Measurements from ENCODE around the gene AGPAT2.

AGPAT2 gene

DNA sequence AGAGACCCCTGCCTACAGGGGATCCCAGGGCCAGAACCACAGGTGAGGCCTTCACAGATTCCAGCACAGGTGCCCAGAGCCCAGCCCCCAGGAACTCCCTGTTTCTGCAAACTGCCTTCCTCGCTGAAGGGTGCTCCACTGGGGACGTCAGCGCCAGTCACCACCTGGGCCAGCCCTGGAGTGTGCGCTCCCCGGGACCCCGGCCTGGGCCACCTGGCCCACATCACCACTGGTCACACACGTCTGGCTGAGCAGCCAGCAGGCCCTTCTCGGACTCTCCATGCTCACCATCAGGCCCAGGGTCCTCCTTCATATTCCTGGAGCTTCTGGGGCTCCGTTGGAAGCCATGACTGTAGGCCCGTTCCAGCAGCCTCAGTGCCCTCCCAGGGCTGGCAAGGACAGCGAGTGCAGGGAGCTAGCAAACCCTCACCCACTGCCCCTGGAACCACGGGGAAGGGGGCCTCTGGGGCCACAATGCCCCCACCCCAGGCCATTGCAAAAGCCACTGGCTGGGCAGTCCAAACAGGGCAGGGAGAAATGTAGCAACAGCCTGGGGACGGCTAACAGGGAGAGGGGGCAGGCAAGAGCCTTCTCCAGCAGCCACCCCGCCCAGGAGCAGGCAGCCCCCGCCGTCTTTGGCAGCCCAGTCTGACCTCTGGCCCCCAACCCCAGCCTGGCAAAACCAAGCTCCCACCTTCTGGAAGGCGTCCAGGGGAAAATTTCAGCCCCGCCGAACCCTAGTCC, 1.3 kb downstream of the AGPAT2 start:
- DNase-seq, result no peak

GRCh38 chr9:136685216-136685615, 2.0 kb downstream of the AGPAT2 start:
- DNase-seq, result no peak

DNA sequence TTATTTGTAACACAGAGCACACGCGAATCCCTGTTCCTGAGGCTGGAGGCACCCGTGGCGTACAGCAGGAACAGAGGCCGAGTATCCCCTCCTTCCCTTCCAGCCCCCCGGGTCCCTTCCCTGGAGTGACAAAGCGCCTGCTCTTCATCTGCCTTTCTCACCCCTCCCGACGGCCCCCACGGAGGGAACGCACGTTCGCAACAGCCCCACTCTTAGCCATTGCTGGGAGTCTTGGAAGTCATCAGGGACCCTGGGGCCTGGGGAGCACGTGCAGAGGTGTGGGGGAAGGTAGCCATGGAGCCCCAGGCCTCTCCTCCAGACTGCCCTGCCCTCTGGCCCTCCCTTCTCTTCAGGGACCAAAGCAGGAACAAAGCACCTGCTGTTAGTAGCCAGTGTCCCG, 2.5 kb downstream of the AGPAT2 start:
- no peak for DNase-seq

DNA sequence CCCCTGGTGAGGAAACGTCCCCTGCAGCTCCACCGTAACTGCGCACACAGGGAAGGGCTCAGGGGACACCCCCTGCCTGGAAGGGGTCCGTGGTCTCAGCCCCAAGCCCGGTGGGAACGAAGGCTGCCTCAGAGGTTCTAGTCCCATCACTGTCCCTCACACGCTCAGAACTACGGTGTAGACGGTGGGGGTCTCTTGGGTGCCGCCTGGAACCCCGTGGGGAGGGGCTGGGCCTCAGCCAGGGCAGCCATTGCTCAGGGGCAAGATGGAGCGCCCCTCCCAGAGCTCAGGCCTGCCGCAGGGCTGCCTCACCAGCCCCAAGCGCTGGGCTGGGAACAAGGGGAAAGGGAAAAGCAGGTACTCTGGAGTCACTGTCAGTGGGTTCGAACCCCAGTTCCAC, 2.9 kb downstream of the AGPAT2 start:
- no peak for DNase-seq

- no peak for DNase-seq
Observed at GRCh38 chr9:136683755-136684154, 3.5 kb downstream of the AGPAT2 start.

DNA sequence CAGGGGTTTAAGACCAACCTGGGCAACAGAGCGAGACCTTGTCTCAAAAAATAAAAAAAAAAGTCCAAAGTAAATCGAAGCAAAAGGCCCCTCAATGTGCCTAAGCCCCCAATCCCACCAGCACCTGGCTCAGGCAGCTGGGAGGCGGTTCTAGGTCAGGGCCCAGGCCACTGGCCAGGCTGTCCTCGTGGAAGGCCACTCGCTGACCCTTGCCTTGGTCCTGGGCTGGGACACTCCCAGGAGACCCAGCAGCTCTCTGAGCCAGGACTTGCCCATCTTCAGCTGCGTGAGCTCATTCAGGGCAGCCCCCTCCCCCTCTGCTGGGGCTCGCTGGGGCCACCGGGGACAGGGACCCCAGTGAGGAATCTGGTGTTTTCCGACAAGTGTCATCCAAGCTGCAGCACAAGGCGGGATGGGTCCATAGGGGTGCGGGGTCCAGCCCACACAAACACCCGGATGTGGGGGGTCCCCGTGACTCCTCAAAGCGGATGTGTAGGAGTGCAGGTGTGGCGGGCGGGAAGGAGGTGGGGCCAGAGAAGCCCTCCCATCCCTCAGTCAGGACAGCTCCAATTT, 4.0 kb downstream of the AGPAT2 start:
- no peak for DNase-seq

- DNase-seq, result no peak
Observed at GRCh38 chr9:136682710-136683109, 4.5 kb downstream of the AGPAT2 start.

- no peak for DNase-seq
Observed at GRCh38 chr9:136681945-136682699, 5.1 kb downstream of the AGPAT2 start.

DNA sequence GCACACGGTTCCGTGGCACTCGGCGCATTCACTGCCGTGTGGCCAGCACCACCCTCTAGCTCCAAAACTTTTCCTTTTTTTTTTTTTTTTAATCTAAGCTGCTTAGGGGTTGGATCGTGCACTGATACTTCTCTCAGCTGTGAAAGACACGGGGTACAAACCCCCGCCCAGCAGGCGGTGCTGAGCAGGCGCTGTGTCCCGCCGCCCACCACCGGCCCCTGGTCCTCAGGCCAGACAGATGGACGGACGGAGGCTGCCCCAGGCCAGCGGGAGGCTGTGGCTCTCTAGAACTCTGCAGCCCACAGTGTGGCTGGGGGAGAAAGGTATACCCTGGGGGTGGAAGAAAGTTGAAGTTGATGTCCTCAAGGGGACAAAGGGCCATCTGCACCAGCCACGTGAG, 6.2 kb downstream of the AGPAT2 start:
- no peak for DNase-seq

DNA sequence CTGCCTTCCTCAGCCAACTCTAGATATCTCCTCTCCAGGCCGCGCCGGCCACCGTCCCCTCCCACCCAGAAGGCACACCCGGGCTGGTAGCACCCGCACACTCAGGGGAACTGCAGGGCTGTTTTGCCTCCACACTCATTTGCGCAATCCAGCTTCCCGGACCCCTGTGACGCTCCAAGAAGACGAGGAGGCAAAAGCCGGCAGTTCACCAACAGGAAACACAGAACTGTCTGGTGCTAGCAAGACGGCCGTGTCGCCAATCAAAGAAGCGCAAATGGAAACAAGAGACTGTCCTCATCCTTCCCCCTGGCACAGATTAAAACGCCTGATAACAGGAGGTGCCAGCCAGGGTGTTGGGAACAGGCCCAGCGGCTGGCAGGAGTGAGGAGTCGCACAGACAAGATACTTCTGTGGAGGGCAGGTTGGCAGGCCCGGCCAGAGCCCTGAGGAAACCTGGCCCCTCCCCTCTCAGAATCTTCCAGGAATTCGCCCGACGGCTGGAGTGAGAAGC, 7.8 kb downstream of the AGPAT2 start:
- DNase-seq, result no peak

DNA sequence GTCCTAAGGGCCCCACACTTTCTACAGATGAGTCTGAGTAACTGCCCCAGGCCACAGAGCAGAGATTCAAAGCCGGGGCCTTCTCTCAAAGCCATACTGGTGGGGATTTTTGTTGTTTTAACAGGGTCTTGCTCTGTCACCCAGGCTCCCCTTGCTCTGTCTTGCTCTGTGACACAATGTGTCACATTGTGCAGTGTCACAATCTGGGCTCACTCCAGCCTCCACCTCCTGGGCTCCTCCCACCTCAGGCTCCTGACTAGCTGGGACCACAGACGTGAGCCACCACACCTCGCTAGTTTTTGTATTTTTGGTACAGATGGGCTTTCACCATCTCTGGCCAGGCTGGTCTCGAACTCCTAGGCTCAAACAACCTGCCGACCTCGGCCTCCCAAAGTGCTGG, 8.6 kb downstream of the AGPAT2 start:
- no peak for DNase-seq

GRCh38 chr9:136678034-136678433, 9.2 kb downstream of the AGPAT2 start:
- no peak for DNase-seq

- no peak for DNase-seq
Observed at GRCh38 chr9:136676920-136677686, 10.2 kb downstream of the AGPAT2 start.

- DNase-seq, result no peak
Observed at GRCh38 chr9:136676297-136676794, 10.9 kb downstream of the AGPAT2 start.

DNA sequence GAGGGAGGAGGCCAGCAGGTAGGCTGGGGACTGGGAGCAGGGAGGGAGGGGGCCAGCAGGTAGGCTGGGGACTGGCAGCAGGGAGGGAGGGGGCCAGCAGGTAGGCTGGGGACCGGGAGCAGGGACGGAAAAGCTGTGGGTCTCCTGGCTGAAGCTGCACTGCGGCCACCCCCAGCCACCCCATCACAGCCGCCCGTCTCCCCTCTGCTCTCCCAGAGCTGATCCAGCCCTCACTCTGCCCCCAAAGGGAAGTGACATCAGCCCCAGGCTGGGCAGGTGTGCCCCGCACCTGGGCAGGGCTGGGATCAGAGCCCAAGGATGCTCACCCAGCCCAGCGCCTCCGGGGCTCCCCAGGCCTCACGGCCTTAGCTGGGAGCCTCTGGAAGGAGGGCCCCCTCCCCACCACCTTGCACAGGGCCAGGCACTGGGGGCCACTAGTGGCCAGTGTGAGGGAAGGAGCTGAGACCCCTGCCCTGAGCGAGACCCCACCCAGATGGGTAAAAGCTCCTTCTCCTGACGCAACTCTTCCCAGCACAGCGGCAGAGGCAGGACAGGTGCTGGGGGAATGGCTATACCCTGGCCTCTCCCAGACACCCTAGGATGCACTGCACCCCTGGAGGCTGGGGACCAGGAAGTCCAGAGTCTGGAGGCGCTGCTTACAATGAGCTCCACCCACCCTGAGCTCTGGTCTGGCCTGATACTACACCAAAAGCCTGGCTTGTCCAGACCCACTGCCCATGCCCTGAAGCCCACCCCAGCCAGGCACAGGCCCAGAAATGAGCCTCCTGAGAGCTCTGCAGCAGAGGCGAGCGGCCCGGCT, 11.6 kb downstream of the AGPAT2 start:
- no peak for DNase-seq

- no peak for DNase-seq
Observed at GRCh38 chr9:136674786-136675349, 12.4 kb downstream of the AGPAT2 start.

GRCh38 chr9:136673975-136674785, 13.1 kb downstream of the AGPAT2 start:
- no peak for DNase-seq

GRCh38 chr9:136673088-136673974, 13.9 kb downstream of the AGPAT2 start:
- no peak for DNase-seq

- no peak for DNase-seq
Observed at GRCh38 chr9:136672431-136673087, 14.7 kb downstream of the AGPAT2 start.
